HL-60 (cell line): ENCODE data around the gene MAP3K6.

Experiments used
- DNase-seq, 2 experiments: peaks; one replicate each; pipeline ENCODE4 v3.0.0-alpha.2; 2010 to 2020; ENCODE audit warnings: low read depth in 1 of 2, low spot score in 1 of 2
- H3K27ac ChIP-seq: fragments of 250-450 bp; sonication (Bioruptor Pico); replicated peaks from 2 replicates; pipeline ENCODE4 v1.5.1; 2020; ENCODE audit warnings: mild to moderate bottlenecking, moderate library complexity
- H3K27me3 ChIP-seq: fragments of 250-450 bp; sonication (Bioruptor Pico); 2 replicates; pipeline ENCODE4 v1.5.1; 2021; ENCODE audit warnings: mild to moderate bottlenecking, moderate library complexity; ENCODE audit not compliant: insufficient read depth, poor library complexity, severe bottlenecking
- H3K4me3 ChIP-seq: replicated peaks from 2 replicates; pipeline ENCODE4 v1.5.1; 2011; ENCODE audit warnings: mild to moderate bottlenecking, control low read depth, low read length; ENCODE audit not compliant: insufficient read depth
- GABPA ChIP-seq: IDR thresholded peaks from 2 replicates; pipeline ENCODE4 v1.6.1; 2012; ENCODE audit warnings: low read depth
- POLR2AphosphoS5 ChIP-seq: IDR thresholded peaks from 2 replicates; pipeline ENCODE4 v1.6.1; 2012; ENCODE audit warnings: low read depth
- REST ChIP-seq: IDR thresholded peaks from 2 replicates; pipeline ENCODE4 v1.6.1; 2012; ENCODE audit warnings: low read depth; ENCODE audit not compliant: insufficient replicate concordance
- SPI1 ChIP-seq: IDR thresholded peaks from 2 replicates; pipeline ENCODE4 v1.6.1; 2012; ENCODE audit warnings: low read depth, mild to moderate bottlenecking, borderline replicate concordance
- TF ChIP-seq, protein P1 (sequence below): IDR thresholded peaks from one replicate; pipeline ENCODE4 v1.5.1; 2011; ENCODE audit warnings: low read length, control low read depth, inconsistent platforms; ENCODE audit not compliant: insufficient read depth

The MAP3K6 gene

DNA sequence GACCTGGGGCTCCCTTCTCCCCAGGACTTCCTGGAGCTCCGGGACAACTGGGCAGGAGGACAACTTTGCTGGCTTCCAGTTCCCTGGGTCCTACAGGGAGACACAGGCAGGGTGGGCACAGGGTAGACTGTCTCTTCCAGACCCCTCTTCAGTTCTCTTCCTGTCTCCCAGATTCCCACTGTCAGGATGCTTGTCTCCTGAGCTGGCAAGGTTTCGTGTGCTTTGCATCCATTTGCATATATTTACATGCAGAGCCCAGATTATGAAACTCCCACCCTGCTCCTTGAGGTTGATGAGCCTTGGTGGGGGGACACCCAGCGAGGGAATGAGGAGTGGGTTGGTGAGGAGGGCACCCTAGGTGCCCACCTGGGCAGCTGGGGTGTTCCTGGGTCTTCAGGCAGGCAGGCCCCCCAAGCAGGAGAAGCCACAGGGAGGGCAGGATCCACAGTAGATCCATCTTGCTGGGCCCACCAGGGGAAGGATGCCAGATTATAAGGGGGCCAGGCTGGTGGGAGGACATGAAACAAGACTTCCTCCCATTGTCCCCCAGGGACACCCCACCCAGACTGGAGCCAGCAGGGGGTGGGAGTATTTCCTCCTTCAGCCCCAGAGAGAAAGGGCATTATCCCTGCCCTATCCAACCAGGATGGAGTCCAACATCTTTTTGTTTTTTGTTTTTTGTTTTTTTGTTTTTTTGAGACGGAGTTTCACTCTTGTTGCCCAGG lies 7.8 kb upstream of the MAP3K6 start, which contains the start of gene FCN3:
Gene FCN3, minus strand, starts transcription at position 463 of the 725 bp plus-strand sequence. Its CDS starts 6 bp downstream, at position 457.
- Histone ChIP-seq H3K27me3 (no peaks in the 10 kb centered on the region), H3K27ac (no peak within 1 kb of the TSS), H3K4me3 (no peak within 1 kb of the TSS)
- TF ChIP-seq SPI1 (no peak), GABPA (no peak), REST (no peak), POLR2AphosphoS5 (no peak)
- TF ChIP-seq, protein P1, sequence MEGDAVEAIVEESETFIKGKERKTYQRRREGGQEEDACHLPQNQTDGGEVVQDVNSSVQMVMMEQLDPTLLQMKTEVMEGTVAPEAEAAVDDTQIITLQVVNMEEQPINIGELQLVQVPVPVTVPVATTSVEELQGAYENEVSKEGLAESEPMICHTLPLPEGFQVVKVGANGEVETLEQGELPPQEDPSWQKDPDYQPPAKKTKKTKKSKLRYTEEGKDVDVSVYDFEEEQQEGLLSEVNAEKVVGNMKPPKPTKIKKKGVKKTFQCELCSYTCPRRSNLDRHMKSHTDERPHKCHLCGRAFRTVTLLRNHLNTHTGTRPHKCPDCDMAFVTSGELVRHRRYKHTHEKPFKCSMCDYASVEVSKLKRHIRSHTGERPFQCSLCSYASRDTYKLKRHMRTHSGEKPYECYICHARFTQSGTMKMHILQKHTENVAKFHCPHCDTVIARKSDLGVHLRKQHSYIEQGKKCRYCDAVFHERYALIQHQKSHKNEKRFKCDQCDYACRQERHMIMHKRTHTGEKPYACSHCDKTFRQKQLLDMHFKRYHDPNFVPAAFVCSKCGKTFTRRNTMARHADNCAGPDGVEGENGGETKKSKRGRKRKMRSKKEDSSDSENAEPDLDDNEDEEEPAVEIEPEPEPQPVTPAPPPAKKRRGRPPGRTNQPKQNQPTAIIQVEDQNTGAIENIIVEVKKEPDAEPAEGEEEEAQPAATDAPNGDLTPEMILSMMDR: no peak
- no peak for DNase-seq

GRCh38 chr1:27372808-27373690 lies 6.3 kb upstream of the MAP3K6 start:
- TF ChIP-seq REST (no peak), SPI1 (no peak), GABPA (no peak), POLR2AphosphoS5 (no peak)
- TF ChIP-seq, protein P1: no peak
- no peak overlapping the region for H3K4me3 ChIP-seq
- no peaks in the 10 kb centered on the region for H3K27me3 ChIP-seq
- H3K27ac ChIP-seq: no peak overlapping the region
- DNase-seq: no peak

DNA sequence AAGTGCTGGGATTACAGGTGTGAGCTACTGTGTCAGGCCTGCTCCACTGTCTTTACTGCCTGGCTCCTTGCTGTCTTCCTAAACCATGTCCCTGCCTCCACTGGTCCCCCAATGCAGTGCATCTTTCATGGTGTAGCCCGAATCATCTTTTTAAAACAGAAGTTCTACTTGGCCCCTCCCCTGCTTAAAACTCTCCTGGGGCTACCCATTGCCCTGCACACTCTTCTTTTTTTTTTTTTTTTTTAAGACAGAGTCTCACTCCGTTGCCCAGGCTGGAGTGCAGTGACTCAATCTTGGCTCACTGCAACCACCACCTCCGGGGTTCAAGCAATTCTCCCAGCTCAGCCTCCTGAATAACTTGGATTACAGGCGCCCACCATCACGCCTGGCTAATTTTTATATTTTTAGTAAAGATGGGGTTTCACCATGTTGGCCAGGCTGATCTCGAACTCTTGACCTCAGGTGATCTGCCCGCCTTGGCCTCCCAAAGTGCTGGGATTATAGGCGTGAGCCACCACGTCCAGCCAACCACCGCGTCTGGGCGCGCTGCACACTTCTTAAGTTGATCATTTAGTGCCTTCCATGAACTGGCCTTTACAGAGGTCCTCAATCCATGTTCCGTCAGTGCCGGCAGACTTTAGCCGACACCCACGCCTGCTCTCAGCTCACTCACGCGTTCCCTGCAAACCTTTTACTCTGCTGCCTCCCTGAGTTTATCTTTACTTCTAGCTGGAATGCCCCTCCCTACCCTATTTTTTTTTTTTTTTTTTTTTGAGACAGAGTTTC lies 5.5 kb upstream of the MAP3K6 start:
- no peak for DNase-seq
- no peak overlapping the region for H3K27ac ChIP-seq
- no peak overlapping the region for H3K4me3 ChIP-seq
- no peak for TF ChIP-seq GABPA
- no peak for TF ChIP-seq SPI1
- TF ChIP-seq, protein P1: no peak
- TF ChIP-seq REST: no peak
- no peak for TF ChIP-seq POLR2AphosphoS5
- H3K27me3 ChIP-seq: no peaks in the 10 kb centered on the region
